SKM-1 (cell line): ENCODE results near the gene GLT6D1.
"Not testable (repeated sequence)": the region's sequence is repeated elsewhere in the genome, so short reads cannot be mapped to it uniquely, and the experiment has no call there.

Experiments
- DNase-seq: peaks from one replicate; lab custom pipeline; 2025; ENCODE audit not compliant: unreplicated experiment; lab: John Stamatoyannopoulos, UW

Gene GLT6D1, protein sequence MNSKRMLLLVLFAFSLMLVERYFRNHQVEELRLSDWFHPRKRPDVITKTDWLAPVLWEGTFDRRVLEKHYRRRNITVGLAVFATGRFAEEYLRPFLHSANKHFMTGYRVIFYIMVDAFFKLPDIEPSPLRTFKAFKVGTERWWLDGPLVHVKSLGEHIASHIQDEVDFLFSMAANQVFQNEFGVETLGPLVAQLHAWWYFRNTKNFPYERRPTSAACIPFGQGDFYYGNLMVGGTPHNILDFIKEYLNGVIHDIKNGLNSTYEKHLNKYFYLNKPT

DNA sequence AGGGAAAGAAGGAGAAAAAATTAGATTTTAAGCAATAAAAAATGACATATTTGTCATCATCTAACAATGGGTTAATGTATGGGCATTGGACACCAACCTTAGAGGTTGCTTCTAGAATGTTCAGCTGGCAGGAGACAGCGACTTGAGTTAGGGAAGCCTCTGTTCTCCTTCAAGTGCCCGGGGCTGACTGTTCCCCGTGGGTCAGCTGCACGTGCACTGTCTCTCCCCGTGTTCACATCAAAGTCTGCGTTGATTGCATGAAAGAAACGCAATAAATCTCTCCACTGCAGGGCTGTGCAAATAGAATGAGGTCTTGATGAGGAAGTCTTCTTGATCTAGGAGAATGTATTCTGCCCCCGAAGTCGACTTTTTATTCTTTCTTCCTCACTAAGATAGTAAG, at the start of gene GLT6D1:
Gene GLT6D1, minus strand, starts transcription at position 345 of the 400 bp plus-strand sequence. CDS start 353 bp downstream, outside the sequence.
- no peak for DNase-seq

- DNase-seq = no peak
Observed at GRCh38 chr9:135689011-135689410, 49.7 kb upstream of the GLT6D1 start.

DNA sequence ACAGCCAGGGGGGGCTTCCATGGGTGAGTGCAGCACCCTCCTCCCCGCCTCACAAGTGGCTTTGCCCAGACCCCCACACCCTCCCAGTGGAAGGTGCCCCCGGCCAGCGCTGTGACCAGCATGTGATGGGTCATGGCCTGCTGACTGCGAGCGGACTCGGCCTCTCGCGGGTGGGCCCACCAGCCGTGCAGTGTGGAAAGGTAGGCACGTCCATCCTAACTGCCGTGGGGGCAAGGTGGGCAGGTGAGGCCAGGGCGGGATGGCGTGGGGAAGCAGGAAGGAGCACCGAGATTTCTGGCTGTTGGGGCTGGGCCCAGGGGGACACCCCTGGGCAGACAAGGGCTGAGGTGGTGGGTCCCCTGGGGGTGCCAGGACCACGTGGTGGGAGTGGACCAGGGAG, 47.9 kb upstream of the GLT6D1 start:
- no peak for DNase-seq

DNA sequence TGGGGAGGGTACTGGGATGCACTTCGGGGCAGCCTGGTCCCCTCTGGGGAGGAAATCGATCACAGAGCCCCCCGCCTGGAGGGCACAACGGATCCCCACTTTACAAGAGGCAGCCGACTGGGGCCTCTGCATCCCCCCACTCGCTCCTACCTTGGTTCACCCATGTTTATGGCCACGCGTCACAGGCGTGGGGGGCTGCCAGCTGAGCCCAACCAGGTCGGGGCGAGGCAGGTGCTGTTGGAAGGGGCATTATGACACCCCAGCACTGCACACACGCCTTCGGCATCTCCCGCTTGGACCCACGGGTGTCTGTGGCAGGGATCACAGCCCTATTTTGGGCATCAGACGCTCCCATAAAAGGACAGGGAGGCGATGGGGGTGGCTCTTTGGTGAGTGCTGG, 45.4 kb upstream of the GLT6D1 start:
- DNase-seq = no peak

DNA sequence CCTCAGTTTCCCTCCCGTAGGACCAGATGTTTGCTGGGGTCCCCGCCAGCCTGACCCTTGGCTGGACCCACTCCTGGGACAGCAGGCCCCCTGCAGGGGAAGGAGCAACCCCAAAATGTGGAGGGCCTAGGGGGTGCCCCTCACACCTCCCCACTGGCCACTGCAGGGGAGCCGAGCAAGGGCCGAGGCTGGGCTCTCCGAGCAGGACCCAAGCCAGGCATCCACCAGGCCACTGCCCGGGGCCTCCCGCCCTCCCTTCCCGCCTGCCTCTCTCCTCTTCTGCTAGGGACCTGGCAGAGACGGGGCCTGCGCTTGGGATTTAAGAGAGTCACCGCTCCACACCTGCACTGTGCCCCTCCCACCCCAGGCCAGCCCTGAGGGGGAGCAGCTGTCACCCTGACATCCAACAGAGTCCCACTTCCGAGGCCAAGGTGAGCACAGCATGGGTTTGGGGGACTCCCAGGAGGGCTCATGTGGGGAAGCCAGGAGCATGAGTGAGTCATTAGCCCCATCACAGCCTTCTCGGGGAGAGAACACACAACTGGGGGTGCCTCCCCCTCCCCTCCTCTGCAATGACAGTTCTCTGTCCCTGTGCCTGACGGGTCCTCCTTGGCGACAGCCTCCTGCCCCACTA, 44.2 kb upstream of the GLT6D1 start:
- no peak for DNase-seq

DNA sequence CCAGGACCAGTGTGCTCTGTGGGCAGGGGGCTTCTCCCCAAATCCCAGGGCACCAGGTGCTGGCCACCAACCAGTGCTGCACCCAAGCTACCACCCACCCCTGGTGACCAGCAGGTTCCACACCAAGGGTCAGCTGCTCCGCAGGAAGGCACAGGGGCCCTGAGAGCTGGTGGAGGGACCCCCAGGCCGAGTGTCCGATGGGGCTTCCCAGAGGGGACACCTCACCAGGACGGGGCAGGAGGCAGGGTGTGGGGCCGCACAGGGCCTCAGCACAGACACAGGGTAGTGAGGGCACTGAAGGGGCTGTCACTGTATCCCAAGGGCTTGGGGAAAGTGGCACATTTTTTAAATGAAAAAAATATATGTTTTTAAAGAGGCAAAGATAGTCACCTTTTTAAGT, 41.8 kb upstream of the GLT6D1 start:
- no peak for DNase-seq

GRCh38 chr9:135680056-135680455, 40.7 kb upstream of the GLT6D1 start:
- DNase-seq = no peak

- no peak for DNase-seq
Observed at GRCh38 chr9:135678236-135679017, 39.1 kb upstream of the GLT6D1 start.

- DNase-seq = no peak
Observed at GRCh38 chr9:135677641-135678168, 38.4 kb upstream of the GLT6D1 start.

- DNase-seq = no peak
Observed at GRCh38 chr9:135676891-135677290, 37.6 kb upstream of the GLT6D1 start.

- DNase-seq = no peak
Observed at GRCh38 chr9:135674977-135675376, 35.6 kb upstream of the GLT6D1 start.

DNA sequence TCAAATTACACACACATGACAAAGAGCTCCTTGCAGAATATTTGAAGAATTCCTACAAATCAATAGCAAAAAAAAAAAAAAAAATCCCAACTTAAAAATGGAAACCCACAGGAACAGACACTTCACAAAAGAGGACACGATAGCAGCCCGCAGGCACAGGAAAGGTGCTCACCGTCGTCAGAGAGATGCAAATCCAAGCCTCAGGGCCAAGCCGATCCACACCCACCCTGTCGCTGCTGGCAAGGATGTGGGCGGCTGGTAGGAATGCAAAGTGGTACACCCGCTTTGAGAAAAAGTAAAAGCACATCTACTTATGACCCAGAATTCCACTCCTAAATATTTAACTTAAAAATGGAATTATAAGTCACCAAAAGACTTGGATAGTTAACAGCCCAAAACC, 34.6 kb upstream of the GLT6D1 start:
- no peak for DNase-seq

- DNase-seq = not testable (repeated sequence)
Observed at GRCh38 chr9:135672786-135673185, 33.4 kb upstream of the GLT6D1 start.

GRCh38 chr9:135671591-135672041, 32.3 kb upstream of the GLT6D1 start:
- DNase-seq = no peak

DNA sequence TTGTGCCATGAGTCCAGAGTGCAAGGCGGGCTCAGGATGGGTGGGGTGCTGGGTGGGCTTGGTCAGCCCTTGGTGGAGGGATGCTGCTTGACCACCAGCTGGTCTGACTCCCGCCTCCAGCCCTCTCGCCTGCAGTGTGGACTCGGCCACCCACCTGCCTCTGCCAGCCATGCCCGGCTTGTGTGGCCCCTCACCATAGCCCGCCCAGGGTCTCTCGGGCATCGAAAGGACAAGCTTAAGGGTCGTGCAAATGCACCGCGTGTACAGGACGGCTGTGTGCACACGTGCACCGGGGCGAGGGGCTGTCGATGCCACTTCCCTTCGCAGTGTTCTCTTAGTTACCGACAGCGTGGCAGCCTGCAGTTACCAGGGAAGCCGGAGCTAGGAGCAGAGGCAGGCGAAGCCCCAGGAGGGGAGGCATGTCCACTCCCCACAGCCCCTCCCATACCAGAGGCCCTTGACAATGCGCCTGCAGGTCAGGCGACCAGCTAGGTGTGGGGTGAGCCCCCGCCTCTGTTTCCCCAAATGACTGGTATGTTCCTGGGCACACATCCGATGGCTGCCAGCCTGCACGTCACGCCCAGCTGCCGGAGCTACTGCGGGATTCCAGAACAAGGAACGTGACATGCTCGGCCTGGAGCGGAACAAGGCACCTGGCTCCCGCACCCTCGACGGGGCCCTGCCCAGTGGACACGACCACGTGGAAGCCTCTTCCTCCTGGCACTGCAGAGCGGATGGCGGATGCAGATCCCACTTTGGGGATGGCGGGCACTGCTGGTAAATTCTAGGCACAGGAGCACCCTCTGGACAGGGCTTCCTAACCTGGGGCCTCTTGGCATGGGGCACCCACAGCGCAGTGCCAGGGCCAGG, 31.6 kb upstream of the GLT6D1 start:
- no peak for DNase-seq

GRCh38 chr9:135669616-135670285, 30.4 kb upstream of the GLT6D1 start:
- DNase-seq = no peak

DNA sequence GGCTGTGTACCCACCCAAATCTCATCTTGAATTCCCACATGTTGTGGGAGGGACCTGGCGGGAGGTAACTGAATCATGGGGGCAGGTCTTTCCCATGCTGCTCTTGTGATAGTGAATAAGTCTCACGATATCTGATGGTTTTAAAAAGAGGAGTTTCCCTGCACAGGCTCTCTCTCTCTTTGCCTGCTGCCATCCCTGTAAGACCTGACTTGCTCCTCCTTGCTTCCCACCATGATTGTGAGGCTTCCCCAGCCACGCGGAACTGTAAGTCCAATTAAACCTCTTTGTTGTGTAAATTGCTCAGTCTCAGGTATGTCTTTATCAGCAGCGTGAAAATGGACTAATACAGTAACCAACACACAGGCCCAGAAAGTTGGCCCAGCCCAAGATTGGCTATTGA, 29.7 kb upstream of the GLT6D1 start:
- not testable (repeated sequence) for DNase-seq

DNA sequence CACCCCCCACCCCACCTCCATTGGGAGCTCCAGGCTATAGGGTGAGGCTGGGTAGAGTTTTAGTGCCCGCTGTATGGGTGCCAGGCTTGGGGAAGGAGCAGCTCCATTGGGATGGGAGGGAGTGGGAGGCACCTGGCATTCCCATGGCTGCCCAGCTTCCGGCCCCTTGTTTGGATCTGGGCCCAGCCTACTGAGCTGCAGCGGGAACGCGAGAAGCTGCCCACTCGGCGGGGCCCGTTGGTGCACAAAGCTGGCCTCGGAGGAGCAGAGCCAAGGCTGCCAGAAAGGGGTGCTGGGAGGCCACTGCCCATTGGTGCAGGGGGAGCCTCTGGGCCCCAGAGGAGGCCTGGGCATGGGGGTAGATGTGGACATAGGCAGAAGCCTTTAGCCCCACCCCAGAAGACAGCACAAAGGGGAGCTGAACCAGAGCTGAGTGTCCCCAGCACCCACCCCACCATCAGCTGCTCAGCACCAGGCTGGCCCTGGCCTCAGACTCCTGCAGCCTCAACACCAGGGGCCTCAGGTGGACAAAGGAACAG, 28.2 kb upstream of the GLT6D1 start:
- DNase-seq = no peak

- DNase-seq = no peak
Observed at GRCh38 chr9:135666534-135667462, 27.5 kb upstream of the GLT6D1 start.
